ENCODE data around the gene SLC7A6. TPM values are rescaled to one million over a fixed set of nuclear protein-coding genes. Genes with fewer than 3 reads are reported as not detected.

Gene SLC7A6
- total and polyA plus RNA-seq, 10 of the 15 experiments (the other 5 are each of a cell fraction or from before 2014, with no cell fraction given), result 8.2 to 60.4 (median 28.6) TPM

GRCh38 chr16:68297908-68298307 lies 33.6 kb downstream of the SLC7A6 start:
- ChIA-PET CTCF (interaction anchor here (1.0 to 1.5 kb wide), 3 partner anchors 21 to 224 kb away, joined by 3 to 6 read pairs (median 3); no protein-coding TSS in a partner anchor), SMC1A (ENCODE audit: uncharacterized antibody, unreplicated experiment) (interaction anchor here (1.6 to 3.2 kb wide), 3 partner anchors 10 to 29 kb away, joined by 5 to 12 read pairs (median 11); no protein-coding TSS in a partner anchor), RAD21 (ENCODE audit: unreplicated experiment) (interaction anchor here (1.2 to 3.3 kb wide), 4 partner anchors 9 to 41 kb away, joined by 3 to 10 read pairs (median 7); partner anchors contain the start of gene SLC7A6), POLR2A (interaction anchor here (0.5 to 1.0 kb wide), 2 partner anchors 12 to 19 kb away, joined by 3 to 4 read pairs; no protein-coding TSS in a partner anchor)
- Histone ChIP-seq H3K36me3 (ENCODE audit: control insufficient read depth in 2 of 2, insufficient read depth in 2 of 2, low read length in 1 of 2) (peaks cover 34 to 41% of the 10 kb centered on the region in 2 experiments), H3K9me3 (replicated peaks; ENCODE audit: control insufficient read depth, insufficient read depth, low read length) (no peaks in the 10 kb centered on the region), H2AFZ (ENCODE audit: control insufficient read depth, low read depth, low read length) (no peak overlapping the region), H3K27me3 (replicated peaks in 1 of 2; ENCODE audit: control insufficient read depth in 2 of 2, insufficient read depth in 2 of 2, low read length in 1 of 2) (no peaks in the 10 kb centered on the region), H3K79me2 (ENCODE audit: control insufficient read depth, insufficient read depth, low read length) (no peaks in the 10 kb centered on the region; the same call in 1 of the 2 replicates), H3K4me1 (ENCODE audit: control insufficient read depth, insufficient read depth, low read length) (no peaks in the 10 kb centered on the region), H3K27ac (ENCODE audit: control insufficient read depth, insufficient read depth) (no peak overlapping the region), H4K20me1 (ENCODE audit: control insufficient read depth, insufficient read depth) (no peaks in the 10 kb centered on the region; the same call in 1 of the 2 replicates), H3K4me3 (no peak overlapping the region), H3K4me2 (ENCODE audit: control insufficient read depth, insufficient read depth) (no peak overlapping the region), H3K9ac (ENCODE audit: control insufficient read depth, insufficient read depth, low read length) (no peak overlapping the region)
- 94% methylated on average over 3 of the region's 3 CpGs for WGBS (ENCODE audit: insufficient coverage, insufficient replicate concordance, low lambda C conversion rate, missing lambda C conversion rate)
- FAIRE-seq (no peak), ATAC-seq (no peak), DNase-seq (ENCODE audit: low read depth, low spot score) (no peak)
- no TSS peak for BruUV-seq (replicated peaks)
- intact Hi-C loops (cut with micrococcal nuclease; ENCODE audit: unreplicated experiment) (no loop called here), in situ Hi-C loops (cut with MboI) (no loop called here)
- TF ChIP-seq ZBTB40 (IDR thresholded peaks at IDR 0.05; ENCODE audit: borderline replicate concordance), result no peak
- no peak for TF ChIP-seq CEBPB (IDR thresholded peaks at IDR 0.05; ENCODE audit: borderline replicate concordance in 1 of 2, low read depth in 2 of 2, low read length in 2 of 2)
- no peak for TF ChIP-seq YBX1 (IDR thresholded peaks at IDR 0.05)

Measured in GM12878 (cell line).